ENCODE data around the gene PKNOX2. TPM values are rescaled to one million over a fixed set of nuclear protein-coding genes. Genes with fewer than 3 reads are reported as not detected.

PKNOX2 gene
- total and polyA plus RNA-seq, 9 of the 15 experiments (the other 6 are each of a cell fraction or from before 2014, with no cell fraction given): not detected

DNA sequence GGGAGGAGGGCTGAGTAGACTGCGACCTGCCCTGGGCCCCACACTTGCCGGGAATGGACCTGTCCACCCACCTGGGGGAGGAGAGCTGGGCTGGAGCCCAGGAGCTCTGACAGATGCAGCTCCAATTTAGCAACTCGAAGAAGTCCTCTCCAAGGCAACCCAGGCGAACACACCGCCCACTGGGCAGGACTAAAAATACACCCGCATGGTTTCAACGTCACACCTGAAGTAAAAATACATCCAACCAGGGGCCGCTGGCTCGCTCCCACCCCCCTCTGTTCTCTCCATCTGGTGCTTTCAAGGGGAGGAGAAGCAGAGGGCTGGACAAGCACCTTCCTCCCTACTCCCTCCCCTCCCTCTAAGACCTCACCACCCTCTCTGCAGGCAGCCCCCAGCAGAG is 211.6 kb downstream of the PKNOX2 start:
- Histone ChIP-seq H3K27ac (ENCODE audit: extremely low read depth, low read depth, low read length) (no peak overlapping the region), H3K9me3 (replicated peaks; ENCODE audit: control insufficient read depth, insufficient read depth, low read depth, low read length) (no peaks in the 10 kb centered on the region), H3K4me3 (no peak overlapping the region), H3K79me2 (ENCODE audit: control insufficient read depth, insufficient read depth, low read length) (no peaks in the 10 kb centered on the region), H3K27me3 (ENCODE audit: control insufficient read depth in 2 of 2, insufficient read depth in 2 of 2, low read length in 2 of 2) (peaks cover 64 to 85% of the 10 kb centered on the region in 2 experiments), H3K4me2 (ENCODE audit: insufficient read depth, low read length) (no peak overlapping the region), H3K36me3 (ENCODE audit: control insufficient read depth, insufficient read depth, low read length) (no peaks in the 10 kb centered on the region), H4K20me1 (replicated peaks; ENCODE audit: control insufficient read depth, insufficient read depth, low read length) (no peaks in the 10 kb centered on the region; the same call in 1 of the 2 replicates), H3K9me1 (ENCODE audit: control insufficient read depth, insufficient read depth, low read length) (no peaks in the 10 kb centered on the region), H3K9ac (ENCODE audit: insufficient read depth in 1 of 2, low read depth in 2 of 2, low read length in 2 of 2) (no peak overlapping the region), H3K4me1 (replicated peaks in 1 of 2; ENCODE audit: control insufficient read depth in 2 of 2, insufficient read depth in 2 of 2, low read length in 2 of 2) (no peaks in the 10 kb centered on the region), H2AFZ (ENCODE audit: low read depth, low read length) (no peak overlapping the region)
- ChIA-PET POLR2A (no interaction called here), CTCF (ENCODE audit: low intra/inter-chr PET ratio) (no interaction called here)
- FAIRE-seq (no peak), ATAC-seq (peak; percentile 37; the same call in 2 of the 3 replicates), DNase-seq (ENCODE audit: extremely low read depth in 1 of 4, low spot score in 3 of 4) (peak in 2 of 4 experiments; percentile 8 to 20)
- intact Hi-C loops (cut with micrococcal nuclease): no loop called here
- TF ChIP-seq ESRRA (IDR thresholded peaks at IDR 0.05; ENCODE audit: borderline replicate concordance, low read depth) (no peak), PHB (CRISPR knock-in tag; IDR thresholded peaks at IDR 0.05) (no peak), FOSL1 (tag; conservative IDR thresholded peaks at IDR 0.05) (no peak), NR2C1 (IDR thresholded peaks at IDR 0.05) (no peak), NR2C1 (tag; IDR thresholded peaks at IDR 0.05) (no peak), ZNF311 (CRISPR knock-in tag; IDR thresholded peaks at IDR 0.05) (no peak), FOS (IDR thresholded peaks at IDR 0.05; ENCODE audit: extremely low read depth, insufficient read length) (no peak)
- in situ Hi-C loops (cut with MboI): no loop called here
- WGBS (ENCODE audit: insufficient coverage, low coverage, missing lambda C conversion rate): 2% methylated on average over 9 of the region's 9 CpGs
- no TSS peak for BruUV-seq (replicated peaks)

DNA sequence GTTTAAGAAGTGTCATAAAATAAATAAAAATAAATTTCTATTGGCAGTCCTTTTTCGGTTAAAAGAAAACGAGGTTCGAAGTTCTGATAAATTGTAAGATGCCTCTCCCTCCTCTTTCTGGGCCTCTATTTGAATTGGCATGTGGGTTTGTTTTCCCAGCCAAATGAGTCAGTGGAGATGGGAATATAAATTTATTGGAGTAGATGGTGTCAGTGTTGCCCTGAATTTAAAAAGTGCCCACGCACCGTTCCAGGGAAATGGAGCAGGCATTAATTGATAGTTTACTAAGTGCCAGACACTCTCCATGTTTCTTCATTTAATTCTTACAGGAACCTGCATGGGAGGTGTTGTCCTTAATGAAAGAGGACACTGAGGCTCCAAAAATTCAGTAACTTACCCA is 212.3 kb downstream of the PKNOX2 start:
- WGBS (ENCODE audit: insufficient coverage, low coverage, missing lambda C conversion rate): 0% methylated on average over 5 of the region's 5 CpGs
- no peaks in the 10 kb centered on the region for H3K4me1 ChIP-seq (replicated peaks in 1 of 2; ENCODE audit: control insufficient read depth in 2 of 2, insufficient read depth in 2 of 2, low read length in 2 of 2)
- no peaks in the 10 kb centered on the region for H3K79me2 ChIP-seq (ENCODE audit: control insufficient read depth, insufficient read depth, low read length)
- H3K36me3 ChIP-seq (ENCODE audit: control insufficient read depth, insufficient read depth, low read length): no peaks in the 10 kb centered on the region
- ChIA-PET POLR2A (no interaction called here), CTCF (ENCODE audit: low intra/inter-chr PET ratio) (no interaction called here)
- no peaks in the 10 kb centered on the region for H3K9me3 ChIP-seq (replicated peaks; ENCODE audit: control insufficient read depth, insufficient read depth, low read depth, low read length)
- H3K9ac ChIP-seq (ENCODE audit: insufficient read depth in 1 of 2, low read depth in 2 of 2, low read length in 2 of 2): no peak overlapping the region
- DNase-seq (ENCODE audit: extremely low read depth in 1 of 4, low spot score in 3 of 4): no peak
- no peaks in the 10 kb centered on the region for H3K9me1 ChIP-seq (ENCODE audit: control insufficient read depth, insufficient read depth, low read length)
- no peak for FAIRE-seq
- no TSS peak for BruUV-seq (replicated peaks)
- H2AFZ ChIP-seq (ENCODE audit: low read depth, low read length): no peak overlapping the region
- H3K27me3 ChIP-seq (ENCODE audit: control insufficient read depth in 2 of 2, insufficient read depth in 2 of 2, low read length in 2 of 2): peaks cover 63 to 85% of the 10 kb centered on the region in 2 experiments
- no peak overlapping the region for H3K27ac ChIP-seq (ENCODE audit: extremely low read depth, low read depth, low read length)
- ATAC-seq: no peak
- intact Hi-C loops (cut with micrococcal nuclease): no loop called here
- H3K4me3 ChIP-seq: no peak overlapping the region
- H3K4me2 ChIP-seq (ENCODE audit: insufficient read depth, low read length): no peak overlapping the region
- in situ Hi-C loops (cut with MboI): no loop called here
- H4K20me1 ChIP-seq (replicated peaks; ENCODE audit: control insufficient read depth, insufficient read depth, low read length): no peaks in the 10 kb centered on the region; the same call in 1 of the 2 replicates
- TF ChIP-seq KDM5B (IDR thresholded peaks at IDR 0.05; ENCODE audit: insufficient replicate concordance, low read depth, low read length) (no peak), SETDB1 (IDR thresholded peaks at IDR 0.05; ENCODE audit: low read length) (no peak), CHD2 (IDR thresholded peaks at IDR 0.05; ENCODE audit: low read depth, low read length) (no peak), ZNF507 (tag; conservative IDR thresholded peaks at IDR 0.05) (no peak), SREBF1 (IDR thresholded peaks at IDR 0.05; ENCODE audit: borderline replicate concordance, low read depth, low read length) (no peak), STAT5A (IDR thresholded peaks at IDR 0.05; ENCODE audit: borderline replicate concordance, low read length) (no peak), TAF1 (IDR thresholded peaks at IDR 0.05; ENCODE audit: control insufficient read depth, extremely low read depth, insufficient read depth, low read length, severe bottlenecking) (no peak), ZNF668 (CRISPR knock-in tag; IDR thresholded peaks at IDR 0.05) (no peak)
- TF ChIP-seq, protein P1, sequence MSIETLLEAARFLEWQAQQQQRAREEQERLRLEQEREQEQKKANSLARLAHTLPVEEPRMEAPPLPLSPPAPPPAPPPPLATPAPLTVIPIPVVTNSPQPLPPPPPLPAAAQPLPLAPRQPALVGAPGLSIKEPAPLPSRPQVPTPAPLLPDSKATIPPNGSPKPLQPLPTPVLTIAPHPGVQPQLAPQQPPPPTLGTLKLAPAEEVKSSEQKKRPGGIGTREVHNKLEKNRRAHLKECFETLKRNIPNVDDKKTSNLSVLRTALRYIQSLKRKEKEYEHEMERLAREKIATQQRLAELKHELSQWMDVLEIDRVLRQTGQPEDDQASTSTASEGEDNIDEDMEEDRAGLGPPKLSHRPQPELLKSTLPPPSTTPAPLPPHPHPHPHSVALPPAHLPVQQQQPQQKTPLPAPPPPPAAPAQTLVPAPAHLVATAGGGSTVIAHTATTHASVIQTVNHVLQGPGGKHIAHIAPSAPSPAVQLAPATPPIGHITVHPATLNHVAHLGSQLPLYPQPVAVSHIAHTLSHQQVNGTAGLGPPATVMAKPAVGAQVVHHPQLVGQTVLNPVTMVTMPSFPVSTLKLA (conservative IDR thresholded peaks at IDR 0.05): no peak
